Subcutaneous adipose tissue (tissue), 4 donors: Measurements from ENCODE around the gene LCLAT1. TPM values are rescaled to one million over a fixed set of nuclear protein-coding genes. Genes with fewer than 3 reads are reported as not detected.

Experiments used
- CTCF ChIP-seq: fragments of 450-650 bp; IDR thresholded peaks from one replicate; pipeline ENCODE4 v1.5.1; 2016; ENCODE audit warnings: low read depth, mild to moderate bottlenecking, control low read depth, antibody characterized with exemption, moderate library complexity
- total RNA-seq, 4 donors: library from RNA; depleted of rRNA; stranded (reverse); fragments of >200 nt; gene quantifications; one replicate each; pipeline ENCODE4 v1.1.0, GENCODE V29; 2016

Gene LCLAT1
- total RNA-seq, 4 donors from 2014 or later, result 4.0 to 12.4 (median 7.6) TPM

GRCh38 chr2:30412684-30413570 lies 34.1 kb upstream of the LCLAT1 start:
- no peak for TF ChIP-seq CTCF

- no peak for TF ChIP-seq CTCF
Measured at GRCh38 chr2:30414961-30415360, 32.1 kb upstream of the LCLAT1 start.

GRCh38 chr2:30417253-30417652 lies 29.8 kb upstream of the LCLAT1 start:
- no peak for TF ChIP-seq CTCF

- TF ChIP-seq CTCF, result no peak
Measured at GRCh38 chr2:30421026-30421603, 25.9 kb upstream of the LCLAT1 start.

GRCh38 chr2:30421604-30422443 lies 25.2 kb upstream of the LCLAT1 start:
- no peak for TF ChIP-seq CTCF

GRCh38 chr2:30422444-30423040 lies 24.5 kb upstream of the LCLAT1 start:
- TF ChIP-seq CTCF, result no peak
